T-helper 2 cell treated with Interferon-gamma antibody and Interleukin-4, amounts not matched to agents 100 ng/mL and 5 ng/mL, for 36 hours (primary cell): ENCODE measurements around the gene GPBAR1. TPM values are rescaled to one million over a fixed set of nuclear protein-coding genes. Genes with fewer than 3 reads are reported as not detected.

Source experiments
- intact Hi-C: fragments of 100-400 bp; cut with micrococcal nuclease; formaldehyde crosslinking; loops from one replicate; pipeline ENCODE4 v1.15.1; 2023
- total RNA-seq: library from RNA; stranded (reverse); gene quantifications from 2 replicates; pipeline ENCODE4 v1.2.3, GENCODE V29; 2022

Gene GPBAR1
- total RNA-seq, 1 donor from 2014 or later: 0.86 TPM

GRCh38 chr2:218236829-218237228 is 24.0 kb upstream of the GPBAR1 start:
- intact Hi-C loops: no loop called here

- intact Hi-C loops: no loop called here
These were observed 21.9 kb upstream of the GPBAR1 start for GRCh38 chr2:218238887-218239286.

GRCh38 chr2:218244204-218244603 is 16.6 kb upstream of the GPBAR1 start:
- intact Hi-C loops: no loop called here

- intact Hi-C loops: no loop called here
These were observed 16.1 kb upstream of the GPBAR1 start for GRCh38 chr2:218244665-218245064.

GRCh38 chr2:218245214-218245613 is 15.6 kb upstream of the GPBAR1 start:
- intact Hi-C loops: no loop called here

- intact Hi-C loops: no loop called here
These were observed 11.1 kb upstream of the GPBAR1 start for GRCh38 chr2:218249691-218250090.

- intact Hi-C loops: no loop called here
These were observed 8.1 kb upstream of the GPBAR1 start for GRCh38 chr2:218252509-218253231.

- intact Hi-C loops: no loop called here
These were observed 7.6 kb upstream of the GPBAR1 start for GRCh38 chr2:218253232-218253625.

- intact Hi-C loops: loop anchor here (2.0 kb wide), 1 partner anchor 15 kb away; no protein-coding TSS in a partner anchor
These were observed 5.4 kb upstream of the GPBAR1 start for GRCh38 chr2:218255446-218255845.

- intact Hi-C loops: loop anchor here (1.0 to 2.0 kb wide), 3 partner anchors 38 to 87 kb away; no protein-coding TSS in a partner anchor
These were observed 4.0 kb upstream of the GPBAR1 start for GRCh38 chr2:218256612-218257350.

GRCh38 chr2:218257390-218257981 is 3.3 kb upstream of the GPBAR1 start:
- intact Hi-C loops: loop anchor here (1.0 to 2.0 kb wide), 3 partner anchors 39 to 88 kb away; no protein-coding TSS in a partner anchor

GRCh38 chr2:218259099-218259961 is 1.5 kb upstream of the GPBAR1 start:
- intact Hi-C loops: no loop called here

- intact Hi-C loops: no loop called here
These were observed 649 bp upstream of the GPBAR1 start for GRCh38 chr2:218260166-218260565.

- intact Hi-C loops: no loop called here
These were observed 815 bp downstream of the GPBAR1 start for GRCh38 chr2:218261423-218262236.

GRCh38 chr2:218262237-218262600 is 1.4 kb downstream of the GPBAR1 start:
- intact Hi-C loops: no loop called here

GRCh38 chr2:218262631-218263586 is 2.1 kb downstream of the GPBAR1 start:
- intact Hi-C loops: no loop called here

- intact Hi-C loops: no loop called here
These were observed 3.2 kb downstream of the GPBAR1 start for GRCh38 chr2:218263817-218264641.

- intact Hi-C loops: no loop called here
These were observed 4.2 kb downstream of the GPBAR1 start for GRCh38 chr2:218264773-218265561.
